Loucy (cell line): Measurements from ENCODE around the gene HSD17B7.

Source experiments
- H2AFZ ChIP-seq: fragments of 200-600 bp; sonication (generic); 2 replicates; pipeline ENCODE4 v1.6.0; 2016; ENCODE audit warnings: antibody characterized with exemption, mild to moderate bottlenecking, low read length, moderate library complexity
- H3F3A ChIP-seq: fragments of 200-600 bp; 2 replicates; pipeline ENCODE4 v1.6.0; 2016; ENCODE audit warnings: antibody characterized with exemption, low read depth, mild to moderate bottlenecking
- H3K27me3 ChIP-seq: fragments of 200-600 bp; sonication (generic); 2 replicates; pipeline ENCODE4 v1.6.1; 2014; ENCODE audit warnings: low read length, mild to moderate bottlenecking; ENCODE audit not compliant: insufficient read depth, poor library complexity, severe bottlenecking
- H3K36me3 ChIP-seq: fragments of 200-600 bp; sonication (generic); 2 replicates; pipeline ENCODE4 v1.6.1; 2016; ENCODE audit warnings: low read length; ENCODE audit not compliant: insufficient read depth
- H3K4me1 ChIP-seq: fragments of 200-600 bp; sonication (generic); 2 replicates; pipeline ENCODE4 v1.5.1; 2014; ENCODE audit warnings: low read length, mild to moderate bottlenecking; ENCODE audit not compliant: insufficient read depth, poor library complexity, severe bottlenecking
- H3K4me2 ChIP-seq: fragments of 200-600 bp; sonication (generic); 2 replicates; pipeline ENCODE4 v1.6.0; 2014; ENCODE audit warnings: antibody characterized with exemption, low read length, low read depth, mild to moderate bottlenecking; ENCODE audit not compliant: poor library complexity, severe bottlenecking
- H3K4me3 ChIP-seq: fragments of 200-600 bp; sonication (generic); 2 replicates; pipeline ENCODE4 v1.5.1; 2014; ENCODE audit warnings: low read length, mild to moderate bottlenecking, mixed read lengths; ENCODE audit not compliant: poor library complexity, severe bottlenecking
- H3K79me2 ChIP-seq: fragments of 200-600 bp; sonication (generic); 2 replicates; pipeline ENCODE4 v1.6.1; 2014; ENCODE audit warnings: low read length; ENCODE audit not compliant: insufficient read depth
- H3K9ac ChIP-seq: fragments of 200-600 bp; sonication (generic); 2 replicates; pipeline ENCODE4 v1.6.0; 2014; ENCODE audit warnings: mild to moderate bottlenecking, low read depth, low read length, moderate library complexity; ENCODE audit not compliant: poor library complexity, severe bottlenecking
- H3K9me2 ChIP-seq: fragments of 200-600 bp; sonication (generic); replicated peaks from 2 replicates; pipeline ENCODE4 v1.6.1; 2016; ENCODE audit warnings: low read depth, low read length, mixed read lengths
- H3K9me3 ChIP-seq: fragments of 200-600 bp; sonication (generic); 2 replicates; pipeline ENCODE4 v1.6.1; 2014; ENCODE audit warnings: mild to moderate bottlenecking, antibody characterized with exemption, low read length, low read depth; ENCODE audit not compliant: insufficient read depth
- H4K20me1 ChIP-seq: fragments of 200-600 bp; sonication (generic); 2 replicates; pipeline ENCODE4 v1.6.0; 2014; ENCODE audit warnings: antibody characterized with exemption, low read length, mild to moderate bottlenecking; ENCODE audit not compliant: insufficient read depth, poor library complexity, severe bottlenecking
- CTCF ChIP-seq: fragments of 200-600 bp; sonication (generic); conservative IDR thresholded peaks from 2 replicates; pipeline ENCODE4 v1.5.1; 2014; ENCODE audit warnings: mild to moderate bottlenecking, antibody characterized with exemption, low read length
- EZH2phosphoT487 ChIP-seq: fragments of 200-600 bp; IDR thresholded peaks from 2 replicates; pipeline ENCODE4 v1.6.1; 2018; ENCODE audit warnings: antibody characterized with exemption, mild to moderate bottlenecking, moderate library complexity, borderline replicate concordance

HSD17B7 gene

GRCh38 chr1:162857850-162858249 is 67.3 kb downstream of the HSD17B7 start:
- TF ChIP-seq EZH2phosphoT487 (no peak), CTCF (no peak)
- Histone ChIP-seq H3K79me2 (no peaks in the 10 kb centered on the region), H3K4me1 (no peaks in the 10 kb centered on the region), H3K9me3 (no peaks in the 10 kb centered on the region), H3K9ac (no peak overlapping the region), H3F3A (no peaks in the 10 kb centered on the region), H2AFZ (no peak overlapping the region), H3K36me3 (no peaks in the 10 kb centered on the region), H3K4me3 (no peak overlapping the region), H3K9me2 (no peaks in the 10 kb centered on the region), H4K20me1 (no peaks in the 10 kb centered on the region), H3K4me2 (no peak overlapping the region), H3K27me3 (no peaks in the 10 kb centered on the region)

GRCh38 chr1:162859191-162859590 is 68.7 kb downstream of the HSD17B7 start:
- Histone ChIP-seq H3K4me1 (no peaks in the 10 kb centered on the region), H3K79me2 (no peaks in the 10 kb centered on the region), H3F3A (no peaks in the 10 kb centered on the region), H3K36me3 (no peaks in the 10 kb centered on the region), H3K4me3 (no peak overlapping the region), H4K20me1 (no peaks in the 10 kb centered on the region), H3K4me2 (no peak overlapping the region), H3K9me2 (no peaks in the 10 kb centered on the region), H3K27me3 (no peaks in the 10 kb centered on the region), H3K9me3 (no peaks in the 10 kb centered on the region), H2AFZ (no peak overlapping the region), H3K9ac (no peak overlapping the region)
- no peak for TF ChIP-seq EZH2phosphoT487
- no peak for TF ChIP-seq CTCF

DNA sequence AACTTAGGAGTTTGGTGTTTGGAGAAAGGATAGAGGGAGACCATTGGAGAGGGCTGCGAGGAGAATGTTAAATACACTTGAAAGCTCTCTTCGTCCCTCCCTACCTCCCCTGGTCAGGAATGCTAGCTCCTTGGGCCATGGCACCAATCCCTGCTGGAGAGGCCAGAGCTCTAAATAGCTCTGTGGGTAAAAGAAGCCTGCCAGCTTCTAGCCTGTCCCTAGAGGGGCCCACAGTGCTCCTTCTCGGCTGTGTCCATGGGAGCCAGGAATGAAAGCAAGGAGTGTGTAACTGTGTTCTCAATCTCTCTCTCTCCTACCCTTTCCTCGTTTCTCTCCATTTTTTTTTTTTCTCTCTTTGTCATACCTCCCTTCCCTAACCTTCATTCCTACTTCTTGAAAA is 70.6 kb downstream of the HSD17B7 start, which contains the start of gene CCDC190:
Gene CCDC190, minus strand, starts transcription at position 75 of the 400 bp plus-strand sequence. CDS start 1,529 bp downstream, outside the sequence.
- H3K27me3 ChIP-seq, result no peaks in the 10 kb centered on the region
- no peaks in the 10 kb centered on the region for H3K79me2 ChIP-seq
- no peak within 1 kb of the TSS for H2AFZ ChIP-seq
- no peaks in the 10 kb centered on the region for H3F3A ChIP-seq
- TF ChIP-seq CTCF (no peak), EZH2phosphoT487 (no peak)
- no peak within 1 kb of the TSS for H3K4me3 ChIP-seq
- no peaks in the 10 kb centered on the region for H3K9me3 ChIP-seq
- H3K4me1 ChIP-seq, result no peaks in the 10 kb centered on the region
- H3K9ac ChIP-seq, result no peak within 1 kb of the TSS
- H3K9me2 ChIP-seq, result no peaks in the 10 kb centered on the region
- no peak within 1 kb of the TSS for H3K4me2 ChIP-seq
- H4K20me1 ChIP-seq, result no peaks in the 10 kb centered on the region
- H3K36me3 ChIP-seq, result no peaks in the 10 kb centered on the region
